H1 (cell line): ENCODE measurements around the gene KIAA1614. TPM values are rescaled to one million over a fixed set of nuclear protein-coding genes. Genes with fewer than 3 reads are reported as not detected.

ENCODE experiments used
- POLR2AphosphoS5 ChIP-seq: IDR thresholded peaks from 2 replicates; pipeline ENCODE4 v1.6.1; 2011; ENCODE audit warnings: low read depth, low read length
- RXRA ChIP-seq: IDR thresholded peaks from 2 replicates; pipeline ENCODE4 v1.6.1; 2011; ENCODE audit warnings: low read depth, mild to moderate bottlenecking, low read length, moderate library complexity; ENCODE audit not compliant: insufficient read depth
- SAP30 ChIP-seq: fragments of 300-600 bp; sonication (generic); IDR thresholded peaks from 2 replicates; pipeline ENCODE4 v1.7.1; 2012; ENCODE audit warnings: low read length, moderate library complexity, mild to moderate bottlenecking, inconsistent platforms; ENCODE audit not compliant: insufficient read depth, insufficient replicate concordance
- polyA plus RNA-seq, 7 experiments: library from polyadenylated mRNA; depleted of rRNA in 3 of 7; stranded (reverse) in 5 of 7; unstranded in 2 of 7; fragments of >200 nt in 5 of 7; fragments of 200-250 nt in 2 of 7; gene quantifications; 1 replicate in 5 of 7; 2 replicates in 1 of 7; 4 replicates in 1 of 7; pipeline versions ENCODE4 v1.2.1 to v1.2.3, GENCODE V29; 2011 to 2013; ENCODE audit warnings: missing spikeins in 2 of 7, mixed read lengths in 2 of 7
- total RNA-seq: library from RNA; stranded (reverse); fragmentation: NEBNext Ultra II Directional; extraction: Animal tissue kit (Norgen Biotek cat#: 25700); gene quantifications from 2 replicates; pipeline ENCODE4 v1.2.1, GENCODE V29; 2021

Gene KIAA1614
- total and polyA plus RNA-seq, 2 of the 8 experiments (the other 6 are each of a cell fraction or from before 2014, with no cell fraction given): 1.3 to 3.1 TPM

DNA sequence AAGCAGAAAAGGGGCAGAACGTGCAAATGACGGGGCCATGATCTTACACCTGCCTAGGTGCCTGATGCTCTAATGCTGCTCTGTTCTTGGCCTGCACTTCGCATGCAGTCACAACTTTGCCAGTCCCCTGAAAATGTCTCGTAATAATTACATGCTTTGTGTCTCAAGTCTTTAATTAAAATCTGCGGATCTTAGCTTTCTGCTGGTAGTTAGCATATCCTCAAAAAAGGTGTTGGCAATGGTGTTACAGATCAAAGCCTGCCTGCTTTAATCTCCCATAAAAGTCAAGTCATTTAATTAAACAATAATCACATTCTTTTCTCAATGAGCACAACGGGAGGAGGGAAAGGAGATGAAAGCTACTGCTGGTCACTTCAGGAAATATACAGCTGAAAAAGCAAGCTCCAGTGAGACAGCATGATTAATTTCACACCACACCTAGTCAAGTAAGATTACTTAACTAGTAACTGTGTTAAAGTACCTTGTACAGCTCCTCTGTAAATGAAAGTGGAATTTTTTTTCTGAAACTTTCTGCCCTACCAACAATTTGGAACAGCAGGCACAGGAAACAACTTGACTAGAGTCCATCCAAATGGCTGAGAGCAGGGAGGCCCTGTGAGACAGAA is 64.1 kb downstream of the KIAA1614 start (continued):
- TF ChIP-seq RXRA (no peak), SAP30 (no peak), POLR2AphosphoS5 (no peak)
